A549 (cell line): ENCODE measurements around the gene CCT5. TPM values are rescaled to one million over a fixed set of nuclear protein-coding genes. Genes with fewer than 3 reads are reported as not detected.

ENCODE experiments used
- ATAC-seq, 2 experiments: fragments of 200-7000 bp in 1 of 2; fragments of >200 bp in 1 of 2; cut with Nextera tagmentation in 1 of 2; cut with Tn5 transposase in 1 of 2; 3 replicates each; pipeline versions ENCODE4 v1.8.0 to v1.9.1; 2018 to 2020; ENCODE audit warnings: mild to moderate bottlenecking in 1 of 2, moderate library complexity in 1 of 2
- CTCF ChIA-PET: fragments of 300-600 bp; sonication (Branson Sonifier 250); formaldehyde crosslinking; extraction: SDS; loops from one replicate; lab custom pipeline; 2021; ENCODE audit warnings: antibody characterized with exemption, inconsistent platforms; lab: Yijun Ruan, JAX
- POLR2A ChIA-PET: fragments of 350-600 bp; formaldehyde crosslinking; extraction: SDS; loops from one replicate; lab custom pipeline; 2021; ENCODE audit warnings: antibody characterized with exemption, inconsistent platforms; lab: Yijun Ruan, JAX
- DNase-seq, 2 experiments: peaks; one replicate each; pipeline versions ENCODE4 v3.0.0 to v3.0.0-alpha.2; 2011 to 2016; ENCODE audit warnings: low read depth in 1 of 2, low spot score in 1 of 2
- FAIRE-seq: peaks from 2 replicates; lab custom pipeline; 2011; peaks lifted over from hg19 to GRCh38; lab: Jason Lieb, UNC
- H3K27ac ChIP-seq, 2 experiments: fragments of >200 bp; sonication (Bioruptor Twin); formaldehyde crosslinking; 3 replicates each; pipeline ENCODE4 v1.5.1; 2016 to 2017
- H3K4me1 ChIP-seq: fragments of >200 bp; sonication (Bioruptor Twin); formaldehyde crosslinking; 3 replicates; pipeline ENCODE4 v1.6.1; 2016
- H3K4me2 ChIP-seq: fragments of >200 bp; sonication (Bioruptor Twin); formaldehyde crosslinking; 3 replicates; pipeline ENCODE4 v1.6.1; 2016
- H3K4me3 ChIP-seq: fragments of >200 bp; sonication (Bioruptor Twin); formaldehyde crosslinking; 3 replicates; pipeline ENCODE4 v1.5.1; 2016
- H3K9me3 ChIP-seq: fragments of >200 bp; sonication (Bioruptor Twin); formaldehyde crosslinking; 3 replicates; pipeline ENCODE4 v1.6.1; 2016
- BHLHE40 ChIP-seq: IDR thresholded peaks from 2 replicates; pipeline ENCODE4 v1.6.1; 2012; ENCODE audit warnings: low read depth, low read length, inconsistent platforms
- EHMT2 ChIP-seq: fragments of 200-600 bp; sonication (generic); IDR thresholded peaks from 2 replicates; pipeline ENCODE4 v1.6.1; 2016; ENCODE audit warnings: antibody characterized with exemption, low read depth, mild to moderate bottlenecking, moderate library complexity
- HOXA7 ChIP-seq: fragments of 250-450 bp; sonication (Bioruptor Pico); IDR thresholded peaks from 2 replicates; pipeline ENCODE4 v1.5.0; 2020; ENCODE audit warnings: mild to moderate bottlenecking, moderate library complexity
- HOXB5 ChIP-seq: fragments of 250-450 bp; sonication (Bioruptor Pico); IDR thresholded peaks from 2 replicates; pipeline ENCODE4 v1.5.0; 2020; ENCODE audit warnings: mild to moderate bottlenecking, moderate library complexity
- JUN ChIP-seq, 2 experiments: fragments of >200 bp; sonication (Bioruptor Twin); formaldehyde crosslinking; IDR thresholded peaks; 2 replicates in 1 of 2; 3 replicates in 1 of 2; pipeline ENCODE4 v1.6.1; 2016 to 2017
- JUNB ChIP-seq: fragments of >200 bp; sonication (Bioruptor Twin); formaldehyde crosslinking; IDR thresholded peaks from 2 replicates; pipeline ENCODE4 v1.6.1; 2016
- MAZ ChIP-seq: fragments of 150-350 bp; IDR thresholded peaks from 2 replicates; pipeline ENCODE4 v1.6.1; 2014; ENCODE audit warnings: antibody characterized with exemption, low read depth, low read length, borderline replicate concordance
- POLR2A ChIP-seq: IDR thresholded peaks from 2 replicates; pipeline ENCODE4 v1.6.1; 2012; ENCODE audit warnings: mild to moderate bottlenecking, low read length
- POLR2AphosphoS2 ChIP-seq: conservative IDR thresholded peaks from 2 replicates; pipeline ENCODE4 v1.6.1; 2012; ENCODE audit warnings: low read length, improper control_type of control experiment, inconsistent platforms
- RARB ChIP-seq: fragments of 250-450 bp; sonication (Bioruptor Pico); IDR thresholded peaks from 2 replicates; pipeline ENCODE4 v1.8.0; 2021; ENCODE audit warnings: mild to moderate bottlenecking, moderate library complexity
- RFX5 ChIP-seq: fragments of 450-650 bp; IDR thresholded peaks from 2 replicates; pipeline ENCODE4 v1.7.1; 2014; ENCODE audit warnings: antibody characterized with exemption, mild to moderate bottlenecking, moderate library complexity
- SMC3 ChIP-seq: fragments of >200 bp; sonication (Bioruptor Twin); formaldehyde crosslinking; IDR thresholded peaks from 3 replicates; pipeline ENCODE4 v1.6.1; 2018; ENCODE audit warnings: inconsistent platforms
- TP53 ChIP-seq: fragments of 250-450 bp; sonication (Bioruptor Pico); IDR thresholded peaks from 2 replicates; pipeline ENCODE4 v1.5.0; 2021; ENCODE audit warnings: mild to moderate bottlenecking, moderate library complexity
- ZC3H11A ChIP-seq: fragments of 450-650 bp; IDR thresholded peaks from 2 replicates; pipeline ENCODE4 v1.6.1; 2014; ENCODE audit warnings: antibody characterized with exemption, mild to moderate bottlenecking
- WGBS: methylation state at CpG from one replicate; pipeline ENCODE4 v1.1.6; 2017; ENCODE audit errors: missing lambda C conversion rate; 5-methylcytosine and 5-hydroxymethylcytosine counted together
- polyA plus RNA-seq, 4 experiments: library from polyadenylated mRNA; depleted of rRNA in 3 of 4; stranded (reverse); fragments of >200 nt; fragmentation: RNase III in 1 of 4; extraction: RNeasy Plus Mini Kit Qiagen cat#74134 plus additional on column Dnase treatment in 1 of 4; gene quantifications; 2 replicates in 3 of 4; 3 replicates in 1 of 4; pipeline ENCODE4 v1.2.3, GENCODE V29; 2011 to 2017
- TF ChIP-seq, protein P1 (sequence below): fragments of 450-650 bp; IDR thresholded peaks from 2 replicates; pipeline ENCODE4 v1.6.1; 2014; ENCODE audit warnings: antibody characterized with exemption
- TF ChIP-seq, protein P2 (sequence below): fragments of >200 bp; sonication (Bioruptor Twin); formaldehyde crosslinking; IDR thresholded peaks from 2 replicates; pipeline ENCODE4 v1.6.1; 2016
- TF ChIP-seq, protein P3 (sequence below): fragments of 150-350 bp; IDR thresholded peaks from 2 replicates; pipeline ENCODE4 v1.6.1; 2014; ENCODE audit warnings: low read depth, mild to moderate bottlenecking, low read length
- TF ChIP-seq, protein P4 (sequence below): fragments of 200-600 bp; sonication (generic); IDR thresholded peaks from 2 replicates; pipeline ENCODE4 v1.6.1; 2016; ENCODE audit warnings: antibody characterized with exemption, mild to moderate bottlenecking, moderate library complexity

The CCT5 gene
- polyA plus RNA-seq, 2 of the 4 experiments (the other 2 are of a cell fraction): 730 to 858 TPM

DNA sequence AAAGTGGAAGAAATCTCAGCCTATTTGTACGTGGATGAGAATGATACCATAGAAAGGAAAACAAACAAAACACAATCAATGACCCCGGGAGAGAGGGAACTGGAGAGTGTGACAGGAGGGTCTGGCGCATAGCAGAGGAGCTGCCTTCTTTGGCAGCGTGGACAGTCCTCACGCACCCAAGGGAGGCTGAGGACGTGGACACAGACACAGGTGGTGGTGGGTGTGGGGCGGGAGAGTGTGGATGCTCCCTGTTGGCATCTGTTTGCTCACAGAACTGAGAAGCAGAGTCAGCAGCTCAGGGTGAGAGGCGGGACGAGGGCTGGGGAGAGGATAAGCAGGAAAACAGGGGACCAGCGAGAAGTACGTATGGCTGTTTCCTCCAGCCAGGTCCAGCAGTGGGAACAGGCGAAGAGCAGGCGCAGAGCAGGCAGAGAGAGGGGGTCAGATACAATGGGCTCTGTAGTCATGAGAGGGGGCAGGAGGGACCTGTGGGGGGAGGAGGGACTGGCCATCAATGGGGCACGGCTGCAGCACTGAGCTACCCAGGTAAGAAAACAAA is 47.6 kb downstream of the CCT5 start:
- no peak overlapping the region for H3K27ac ChIP-seq
- FAIRE-seq (no peak), DNase-seq (no peak), ATAC-seq (no peak)
- H3K4me3 ChIP-seq: no peak overlapping the region
- H3K4me2 ChIP-seq: no peak overlapping the region
- 79% methylated on average over 14 of the region's 14 CpGs for WGBS
- ChIA-PET CTCF (interaction anchor here (1.0 kb wide), 1 partner anchor 14 kb away, joined by 3 read pairs; no protein-coding TSS in a partner anchor), POLR2A (no interaction called here)
- TF ChIP-seq HOXA7 (CRISPR knock-in tag) (no peak), RARB (CRISPR knock-in tag) (no peak), RFX5 (no peak), POLR2A (0 out of 2 replicates have a peak, but pooled peaks have one; percentile 5)
- TF ChIP-seq, protein P1, sequence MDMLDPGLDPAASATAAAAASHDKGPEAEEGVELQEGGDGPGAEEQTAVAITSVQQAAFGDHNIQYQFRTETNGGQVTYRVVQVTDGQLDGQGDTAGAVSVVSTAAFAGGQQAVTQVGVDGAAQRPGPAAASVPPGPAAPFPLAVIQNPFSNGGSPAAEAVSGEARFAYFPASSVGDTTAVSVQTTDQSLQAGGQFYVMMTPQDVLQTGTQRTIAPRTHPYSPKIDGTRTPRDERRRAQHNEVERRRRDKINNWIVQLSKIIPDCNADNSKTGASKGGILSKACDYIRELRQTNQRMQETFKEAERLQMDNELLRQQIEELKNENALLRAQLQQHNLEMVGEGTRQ: no peak
- peaks cover 16% of the 10 kb centered on the region for H3K4me1 ChIP-seq
- no peaks in the 10 kb centered on the region for H3K9me3 ChIP-seq

DNA sequence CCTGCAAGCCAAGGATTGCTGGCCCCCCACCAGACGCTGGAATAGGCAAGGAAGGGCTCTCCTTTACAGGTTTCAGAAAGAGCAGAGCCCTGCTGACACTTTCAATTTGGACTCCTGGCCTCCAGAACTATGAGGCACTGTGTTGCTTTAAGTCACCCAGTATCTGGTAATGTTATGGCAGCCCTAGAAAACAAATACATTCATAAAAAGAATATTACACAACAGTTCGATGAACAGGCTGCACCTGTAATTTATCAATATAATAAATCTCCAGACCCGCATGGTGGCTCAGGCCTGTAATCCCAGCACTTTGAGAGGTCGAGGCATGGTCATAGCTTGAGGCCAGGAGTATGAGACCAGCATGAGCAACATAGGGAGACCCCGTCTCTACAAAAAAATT is 50.2 kb downstream of the CCT5 start:
- TF ChIP-seq POLR2AphosphoS2: no peak
- TF ChIP-seq TP53 (CRISPR knock-in tag): no peak
- TF ChIP-seq, protein P2, sequence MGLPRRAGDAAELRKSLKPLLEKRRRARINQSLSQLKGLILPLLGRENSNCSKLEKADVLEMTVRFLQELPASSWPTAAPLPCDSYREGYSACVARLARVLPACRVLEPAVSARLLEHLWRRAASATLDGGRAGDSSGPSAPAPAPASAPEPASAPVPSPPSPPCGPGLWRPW: no peak
- Histone ChIP-seq H3K27ac (no peak overlapping the region), H3K4me1 (peaks cover 16% of the 10 kb centered on the region), H3K4me3 (no peak overlapping the region), H3K4me2 (no peak overlapping the region), H3K9me3 (no peaks in the 10 kb centered on the region)
- ChIA-PET CTCF (no interaction called here), POLR2A (no interaction called here)
- 82% methylated on average over 5 of the region's 5 CpGs for WGBS
- DNase-seq (no peak), ATAC-seq (no peak), FAIRE-seq (no peak)

DNA sequence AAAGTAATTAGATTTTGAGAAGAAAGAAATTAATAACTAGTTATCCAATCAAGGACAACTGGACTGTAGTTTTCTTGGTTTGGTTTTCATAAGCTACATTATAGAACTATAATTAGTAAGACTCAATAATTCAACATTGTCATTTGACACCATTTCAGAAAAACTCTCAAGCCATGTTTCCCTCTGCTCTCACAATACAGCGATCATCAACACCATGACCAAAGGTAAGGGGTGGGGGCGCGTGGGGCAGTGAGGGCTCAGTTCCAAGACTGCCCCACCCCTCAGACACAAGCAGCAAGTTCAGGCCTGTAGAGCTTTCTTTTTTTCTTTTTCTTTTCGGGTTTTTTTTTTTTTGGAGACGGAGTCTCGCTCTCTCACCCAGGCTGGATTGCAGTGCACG is 51.2 kb downstream of the CCT5 start:
- FAIRE-seq (no peak), ATAC-seq (no peak), DNase-seq (no peak)
- peak overlapping the region; percentile 38; the same call in 2 of the 3 replicates for H3K4me2 ChIP-seq
- no peak overlapping the region for H3K4me3 ChIP-seq
- peaks cover 20% of the 10 kb centered on the region for H3K4me1 ChIP-seq
- no peak for TF ChIP-seq ZC3H11A
- TF ChIP-seq JUNB: no peak
- TF ChIP-seq POLR2AphosphoS2: no peak
- no peak for TF ChIP-seq JUN (IDR thresholded peaks at IDR 0.05)
- no peak for TF ChIP-seq HOXB5 (CRISPR knock-in tag)
- TF ChIP-seq MAZ: no peak
- no peak for TF ChIP-seq RARB (CRISPR knock-in tag)
- TF ChIP-seq SMC3: no peak
- TF ChIP-seq, protein P3, sequence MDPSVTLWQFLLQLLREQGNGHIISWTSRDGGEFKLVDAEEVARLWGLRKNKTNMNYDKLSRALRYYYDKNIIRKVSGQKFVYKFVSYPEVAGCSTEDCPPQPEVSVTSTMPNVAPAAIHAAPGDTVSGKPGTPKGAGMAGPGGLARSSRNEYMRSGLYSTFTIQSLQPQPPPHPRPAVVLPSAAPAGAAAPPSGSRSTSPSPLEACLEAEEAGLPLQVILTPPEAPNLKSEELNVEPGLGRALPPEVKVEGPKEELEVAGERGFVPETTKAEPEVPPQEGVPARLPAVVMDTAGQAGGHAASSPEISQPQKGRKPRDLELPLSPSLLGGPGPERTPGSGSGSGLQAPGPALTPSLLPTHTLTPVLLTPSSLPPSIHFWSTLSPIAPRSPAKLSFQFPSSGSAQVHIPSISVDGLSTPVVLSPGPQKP: no peak
- TF ChIP-seq, protein P4, sequence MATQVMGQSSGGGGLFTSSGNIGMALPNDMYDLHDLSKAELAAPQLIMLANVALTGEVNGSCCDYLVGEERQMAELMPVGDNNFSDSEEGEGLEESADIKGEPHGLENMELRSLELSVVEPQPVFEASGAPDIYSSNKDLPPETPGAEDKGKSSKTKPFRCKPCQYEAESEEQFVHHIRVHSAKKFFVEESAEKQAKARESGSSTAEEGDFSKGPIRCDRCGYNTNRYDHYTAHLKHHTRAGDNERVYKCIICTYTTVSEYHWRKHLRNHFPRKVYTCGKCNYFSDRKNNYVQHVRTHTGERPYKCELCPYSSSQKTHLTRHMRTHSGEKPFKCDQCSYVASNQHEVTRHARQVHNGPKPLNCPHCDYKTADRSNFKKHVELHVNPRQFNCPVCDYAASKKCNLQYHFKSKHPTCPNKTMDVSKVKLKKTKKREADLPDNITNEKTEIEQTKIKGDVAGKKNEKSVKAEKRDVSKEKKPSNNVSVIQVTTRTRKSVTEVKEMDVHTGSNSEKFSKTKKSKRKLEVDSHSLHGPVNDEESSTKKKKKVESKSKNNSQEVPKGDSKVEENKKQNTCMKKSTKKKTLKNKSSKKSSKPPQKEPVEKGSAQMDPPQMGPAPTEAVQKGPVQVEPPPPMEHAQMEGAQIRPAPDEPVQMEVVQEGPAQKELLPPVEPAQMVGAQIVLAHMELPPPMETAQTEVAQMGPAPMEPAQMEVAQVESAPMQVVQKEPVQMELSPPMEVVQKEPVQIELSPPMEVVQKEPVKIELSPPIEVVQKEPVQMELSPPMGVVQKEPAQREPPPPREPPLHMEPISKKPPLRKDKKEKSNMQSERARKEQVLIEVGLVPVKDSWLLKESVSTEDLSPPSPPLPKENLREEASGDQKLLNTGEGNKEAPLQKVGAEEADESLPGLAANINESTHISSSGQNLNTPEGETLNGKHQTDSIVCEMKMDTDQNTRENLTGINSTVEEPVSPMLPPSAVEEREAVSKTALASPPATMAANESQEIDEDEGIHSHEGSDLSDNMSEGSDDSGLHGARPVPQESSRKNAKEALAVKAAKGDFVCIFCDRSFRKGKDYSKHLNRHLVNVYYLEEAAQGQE: no peak
- TF ChIP-seq BHLHE40: no peak
- no peak for TF ChIP-seq EHMT2
- no peaks in the 10 kb centered on the region for H3K9me3 ChIP-seq
- no peak overlapping the region; a peak in 2 of 6 replicates for H3K27ac ChIP-seq
- WGBS: 72% methylated on average over 7 of the region's 7 CpGs
- POLR2A ChIA-PET: interaction anchor here (0.6 kb wide), 1 partner anchor 52 kb away, joined by 4 read pairs; no protein-coding TSS in a partner anchor
- CTCF ChIA-PET: no interaction called here
